Stimulated activated naive CD4-positive, alpha-beta T cell treated with Interleukin-2 at 50 U/mL for 16 hours (primary cell): Measurements from ENCODE around the gene SNX33.
"Not testable (repeated sequence)": the region's sequence is repeated elsewhere in the genome, so short reads cannot be mapped to it uniquely, and the experiment has no call there.

Experiments
- DNase-seq: peaks from one replicate; lab custom pipeline; 2025; lab: John Stamatoyannopoulos, UW

The SNX33 gene

DNA sequence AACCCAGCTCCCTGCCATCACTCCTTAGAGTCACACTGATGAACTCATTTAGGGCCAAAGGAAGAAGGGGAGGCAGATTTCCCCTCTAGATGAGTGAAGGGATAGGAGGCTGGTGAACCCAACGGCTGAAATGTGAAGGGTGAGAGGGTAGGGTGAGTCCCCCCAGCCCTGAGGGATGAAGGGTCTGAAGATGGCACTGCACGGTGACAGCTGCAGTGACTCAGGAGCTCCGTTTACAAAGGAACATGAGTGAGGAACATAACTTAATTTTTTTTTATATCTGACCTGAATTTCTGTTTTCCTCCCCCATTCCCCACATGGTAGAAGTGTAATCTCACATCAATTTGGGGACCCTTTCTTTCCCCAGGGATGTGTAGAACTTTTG lies 14.0 kb downstream of the SNX33 start:
- DNase-seq, result no peak

DNA sequence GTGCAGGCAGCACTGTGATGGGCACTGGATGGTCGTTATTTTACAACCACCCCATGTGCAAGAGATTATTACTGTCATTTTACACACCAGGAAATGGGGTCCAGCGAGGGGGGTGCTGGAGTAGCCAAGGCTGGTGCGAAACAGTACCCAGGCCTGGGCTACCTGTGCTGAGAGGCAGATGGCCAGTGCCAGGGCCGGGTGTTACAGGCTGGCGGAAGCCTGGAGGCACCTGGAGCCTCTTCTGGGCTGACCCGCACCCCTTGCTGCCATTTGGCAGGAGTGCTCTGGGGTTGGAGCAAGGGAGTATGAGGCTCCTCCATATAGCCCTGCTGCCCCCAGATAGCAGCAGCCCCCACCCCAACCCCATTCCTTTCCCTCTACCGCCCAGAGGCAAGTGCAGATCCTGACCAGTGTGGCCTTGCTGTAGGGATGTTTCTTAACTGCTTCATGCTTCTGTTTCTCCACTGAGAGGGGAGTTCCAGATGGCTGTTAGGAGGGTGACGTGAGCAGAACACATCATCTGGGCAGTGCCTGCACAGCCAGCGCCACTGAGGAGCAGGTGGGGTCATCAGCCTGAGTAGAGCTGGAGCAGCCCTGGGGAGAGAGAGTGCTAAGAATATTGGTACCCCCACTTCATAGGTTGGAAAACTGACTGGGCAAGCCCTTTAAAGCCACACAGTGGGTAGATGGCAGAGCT lies 15.3 kb downstream of the SNX33 start:
- DNase-seq, result no peak

DNA sequence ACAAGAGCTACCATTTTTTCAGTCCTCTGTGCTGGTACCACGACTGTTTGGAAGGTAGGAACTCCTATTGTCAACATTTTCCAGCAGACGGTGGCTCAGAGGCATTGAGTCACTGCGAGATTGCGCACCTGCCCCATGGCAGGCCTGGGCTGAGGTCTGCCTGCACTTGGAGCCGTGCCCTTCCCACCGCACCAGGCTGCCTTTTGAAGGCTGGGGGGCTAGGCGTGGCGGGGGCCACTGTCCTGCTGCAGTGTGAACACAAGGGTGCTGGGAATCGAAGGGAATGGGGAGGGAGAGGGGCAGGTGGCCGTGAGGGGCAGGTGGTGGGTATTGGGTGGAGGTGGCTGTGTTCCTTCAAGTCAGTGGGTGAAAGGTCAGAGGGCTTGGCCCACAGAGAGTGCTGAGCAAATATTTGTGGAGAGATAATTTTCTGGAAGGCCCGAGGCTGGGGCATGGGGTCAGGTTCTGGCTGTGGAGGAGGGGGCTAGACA lies 16.3 kb downstream of the SNX33 start:
- no peak for DNase-seq

- DNase-seq, result no peak
Measured at GRCh38 chr15:75666823-75667501, 19.2 kb downstream of the SNX33 start.

DNA sequence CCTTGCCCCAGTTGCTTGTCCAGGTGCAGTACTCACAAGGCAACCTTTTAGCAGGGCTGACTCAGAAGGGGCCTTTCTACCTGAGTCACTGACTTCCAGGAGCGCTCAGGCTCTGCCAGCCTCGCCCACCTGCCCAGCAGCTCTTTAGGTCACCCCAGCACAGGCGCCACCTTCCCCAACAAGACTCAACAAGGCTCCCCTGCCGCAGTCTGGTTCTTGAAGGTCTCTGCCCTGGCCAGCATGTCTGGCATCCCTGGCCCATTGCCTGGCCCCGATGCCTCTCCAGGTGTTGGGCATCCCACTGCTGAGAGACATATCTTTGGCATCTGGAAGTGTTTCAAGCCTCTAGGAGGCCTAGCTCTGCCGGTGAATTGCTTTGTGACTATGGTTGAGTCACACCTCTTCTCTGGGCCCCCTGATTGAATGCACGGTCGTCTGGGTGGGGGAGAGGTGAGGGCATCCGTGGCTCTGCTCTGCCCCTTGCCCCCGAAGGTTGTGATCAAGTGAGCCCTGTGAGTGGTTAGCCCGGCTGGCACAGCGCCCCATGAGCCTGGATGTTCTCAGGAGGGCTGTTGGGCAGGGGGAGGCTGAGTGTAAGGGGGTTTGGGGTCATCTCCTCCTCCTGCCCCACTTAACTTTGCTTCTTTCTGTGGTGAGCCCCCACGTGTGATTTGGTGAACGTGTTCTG lies 21.6 kb downstream of the SNX33 start:
- no peak for DNase-seq

DNA sequence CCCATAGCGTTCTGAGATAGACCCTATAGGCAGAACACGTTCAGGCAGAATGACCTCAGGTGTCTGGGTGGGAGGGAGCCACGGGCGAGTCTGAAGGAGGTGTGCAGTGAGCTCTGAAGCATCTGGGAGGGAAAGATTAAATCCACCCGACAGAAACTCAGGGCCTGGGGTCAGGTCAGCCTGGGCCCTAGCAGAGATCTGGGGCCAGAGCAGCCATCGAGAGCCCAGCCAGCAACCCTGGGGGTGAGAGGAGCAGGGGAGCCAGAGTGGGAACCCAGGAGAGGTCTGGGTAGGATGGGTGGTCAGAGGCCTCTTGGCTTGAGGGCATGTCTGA lies 22.1 kb downstream of the SNX33 start:
- no peak for DNase-seq

GRCh38 chr15:75671730-75672602 lies 24.3 kb downstream of the SNX33 start:
- no peak for DNase-seq

GRCh38 chr15:75672646-75673425 lies 25.1 kb downstream of the SNX33 start:
- DNase-seq, result no peak

DNA sequence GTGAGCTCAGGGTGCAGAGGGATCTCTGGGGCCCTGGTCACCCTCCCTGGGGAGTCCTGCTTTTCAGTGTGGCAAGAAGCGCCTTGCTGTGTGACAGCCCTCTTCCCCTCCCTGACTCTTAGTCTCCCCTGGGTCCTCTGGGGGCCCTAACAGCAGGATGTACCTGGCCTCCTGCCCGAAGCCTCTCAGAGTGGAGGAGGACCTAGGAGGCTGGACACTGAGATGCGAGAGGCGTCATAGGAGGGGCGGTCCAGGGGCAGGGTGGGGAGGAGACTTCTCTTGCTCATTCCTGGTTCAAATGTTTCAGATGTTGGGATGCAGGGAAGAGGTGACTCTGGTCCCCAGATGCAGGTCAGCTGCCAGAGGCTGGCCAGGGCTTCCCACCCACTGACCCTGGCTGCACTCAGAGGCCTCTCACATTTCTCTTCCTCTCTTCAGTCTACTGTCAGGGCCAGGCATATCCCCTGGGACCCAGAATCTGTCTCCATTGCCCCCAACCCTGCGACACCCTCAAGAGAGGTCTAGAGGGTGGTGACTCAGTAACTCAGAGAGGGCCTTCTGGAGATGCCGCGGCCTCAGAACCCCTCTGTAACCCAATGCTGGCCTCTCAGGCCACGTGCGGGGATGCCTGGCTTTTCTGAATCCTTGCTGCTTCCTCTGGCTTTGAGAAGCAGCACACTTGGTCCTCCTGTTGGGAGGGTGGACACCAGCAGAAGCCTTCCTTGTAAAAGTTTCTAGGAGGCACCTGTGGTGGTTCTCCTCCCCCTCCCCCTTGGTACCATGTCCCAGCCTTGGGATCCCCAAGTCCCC lies 25.9 kb downstream of the SNX33 start:
- no peak for DNase-seq

DNA sequence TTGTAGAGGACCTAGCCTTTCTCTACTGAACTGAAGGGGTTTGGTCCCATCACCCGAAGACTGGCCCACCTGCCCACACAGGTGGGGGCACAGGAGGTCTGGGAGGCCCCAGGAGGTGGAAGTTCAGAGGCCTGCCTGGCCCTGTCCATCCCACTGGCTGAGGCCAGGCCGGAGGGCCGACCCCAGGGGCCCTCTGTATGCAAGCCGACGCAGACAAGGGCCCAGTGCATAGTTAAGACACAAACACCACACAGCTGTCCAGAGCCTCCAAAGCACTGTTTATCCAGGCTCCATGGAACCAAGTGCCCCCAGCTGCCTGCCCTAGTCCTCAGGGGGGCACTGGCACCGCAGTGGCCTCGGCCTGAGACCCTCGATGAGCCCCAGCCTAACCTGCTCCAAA lies 26.7 kb downstream of the SNX33 start:
- no peak for DNase-seq

DNA sequence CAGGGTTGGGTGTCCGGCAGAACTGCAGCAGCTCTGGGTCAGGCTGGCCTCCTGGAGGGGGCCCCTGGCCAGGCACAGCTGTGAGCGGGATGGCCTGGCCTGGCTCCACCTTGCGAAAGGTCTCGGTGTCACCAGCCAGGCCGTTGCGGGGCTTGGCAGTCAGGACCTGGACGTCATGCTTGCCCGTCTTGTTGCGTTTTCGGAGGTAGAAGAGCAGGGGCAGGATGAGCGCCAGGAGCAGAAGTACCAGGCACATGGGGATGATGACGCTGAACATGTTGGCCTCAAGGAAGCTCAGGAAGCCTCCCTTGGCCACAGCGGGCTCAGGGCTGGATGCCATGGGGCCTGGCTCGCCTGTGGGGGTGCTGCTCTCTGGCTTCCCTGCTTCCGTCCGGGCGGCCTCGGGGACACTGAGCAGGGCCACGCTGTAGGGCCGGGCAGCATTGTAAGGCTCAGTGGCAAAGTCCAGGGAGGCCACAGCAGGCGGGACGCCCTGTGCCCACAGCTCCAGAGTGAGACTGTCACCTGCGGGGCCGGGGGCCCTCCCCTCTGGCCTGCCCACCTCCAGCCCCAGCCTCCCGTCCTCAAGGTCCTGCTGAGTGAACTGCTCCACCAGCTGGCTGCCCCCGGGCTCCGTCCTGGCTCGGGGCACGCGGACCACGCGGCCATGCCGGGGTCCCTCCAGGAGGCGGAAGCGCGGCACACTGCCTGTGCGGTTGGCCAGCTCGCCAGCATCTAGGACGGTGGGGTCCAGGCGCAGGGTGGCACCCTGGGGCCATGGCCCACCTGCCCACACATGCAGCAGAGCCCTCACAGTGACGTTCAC lies 28.1 kb downstream of the SNX33 start:
- DNase-seq, result no peak

- no peak for DNase-seq
Measured at GRCh38 chr15:75676688-75677464, 29.2 kb downstream of the SNX33 start.

DNA sequence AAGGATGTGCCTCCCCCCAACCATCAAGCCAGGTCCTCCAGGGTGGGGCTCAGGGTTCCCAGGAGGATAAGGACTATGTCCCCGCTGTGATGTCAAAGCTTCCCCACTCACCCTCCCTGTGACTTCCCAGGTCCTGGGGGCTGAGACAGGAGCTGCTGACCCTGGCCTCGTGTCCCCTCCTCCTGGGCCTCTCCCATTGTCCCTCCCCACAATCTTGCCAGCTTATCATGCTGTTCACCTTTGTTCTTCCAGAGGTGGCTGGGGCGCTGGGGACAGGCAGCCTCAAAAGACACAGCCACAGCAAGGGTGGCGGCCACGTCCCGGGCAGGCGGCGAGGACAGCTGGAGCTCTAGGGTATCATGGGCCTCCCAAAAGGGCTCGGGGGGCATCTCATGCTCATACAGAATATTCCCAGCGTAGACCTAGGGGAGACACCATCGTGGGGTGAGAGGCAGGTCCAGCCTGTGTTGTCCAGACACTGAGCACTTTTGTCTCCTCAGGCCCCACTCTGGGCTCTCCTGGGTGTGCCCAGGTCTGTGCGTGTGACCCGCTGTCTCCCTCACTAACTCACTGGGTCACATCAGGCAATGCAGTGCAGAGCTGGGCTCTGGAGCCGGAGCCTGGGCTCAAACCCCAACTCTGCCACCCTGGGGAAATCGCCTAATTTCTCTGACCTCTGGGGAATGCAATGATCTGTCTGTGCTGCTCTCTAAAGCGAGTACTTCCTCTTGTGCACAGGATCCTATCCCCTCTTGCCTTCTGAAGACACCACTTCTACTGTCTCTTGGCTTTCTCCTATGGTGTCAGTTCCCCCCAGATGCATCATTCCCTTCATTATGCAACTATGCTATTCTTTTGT lies 30.0 kb downstream of the SNX33 start:
- no peak for DNase-seq

GRCh38 chr15:75678324-75678690 lies 30.6 kb downstream of the SNX33 start:
- DNase-seq, result not testable (repeated sequence)

DNA sequence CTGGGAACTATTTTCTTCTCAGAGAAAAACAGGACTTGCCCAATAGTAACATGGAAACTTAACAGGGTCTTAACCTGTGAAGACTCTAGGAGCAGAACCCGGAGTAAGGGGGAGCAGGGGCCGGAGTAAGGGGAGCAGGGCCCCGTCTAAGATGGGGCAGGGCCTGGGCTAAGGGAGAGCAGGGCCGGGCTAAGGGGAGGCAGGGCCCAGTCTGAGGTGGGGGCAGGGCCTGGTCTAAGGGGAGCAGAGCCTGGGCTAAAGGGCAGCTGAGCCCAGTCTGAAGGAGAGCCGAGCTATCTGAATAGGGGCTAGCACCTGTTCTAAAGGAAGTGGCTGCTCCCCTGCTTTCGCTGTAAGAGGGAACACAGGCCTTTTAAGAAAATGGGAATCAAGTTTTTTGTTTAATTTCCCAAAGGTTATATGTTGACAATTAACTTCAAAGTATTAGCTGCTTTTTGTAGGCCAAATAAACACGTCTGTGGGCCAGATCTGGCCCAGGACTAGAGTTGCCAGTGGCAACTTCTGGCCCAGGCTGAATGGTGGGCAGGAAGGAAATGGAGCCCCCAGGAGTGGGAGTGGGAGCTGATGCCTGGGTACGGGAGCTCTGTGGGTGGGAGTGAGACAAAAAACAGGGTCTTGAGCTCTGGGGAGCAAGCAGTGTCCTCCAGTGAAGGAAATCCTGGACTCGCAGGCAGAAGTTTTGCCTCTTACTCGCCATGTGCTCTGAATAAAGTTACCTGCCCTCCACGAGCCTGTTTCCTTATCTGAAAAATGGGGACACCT lies 32.5 kb downstream of the SNX33 start:
- no peak for DNase-seq

- no peak for DNase-seq
Measured at GRCh38 chr15:75682181-75683135, 34.7 kb downstream of the SNX33 start.
